ENCODE measurements around the gene RAB11FIP4.

- TF ChIP-seq, protein P1, sequence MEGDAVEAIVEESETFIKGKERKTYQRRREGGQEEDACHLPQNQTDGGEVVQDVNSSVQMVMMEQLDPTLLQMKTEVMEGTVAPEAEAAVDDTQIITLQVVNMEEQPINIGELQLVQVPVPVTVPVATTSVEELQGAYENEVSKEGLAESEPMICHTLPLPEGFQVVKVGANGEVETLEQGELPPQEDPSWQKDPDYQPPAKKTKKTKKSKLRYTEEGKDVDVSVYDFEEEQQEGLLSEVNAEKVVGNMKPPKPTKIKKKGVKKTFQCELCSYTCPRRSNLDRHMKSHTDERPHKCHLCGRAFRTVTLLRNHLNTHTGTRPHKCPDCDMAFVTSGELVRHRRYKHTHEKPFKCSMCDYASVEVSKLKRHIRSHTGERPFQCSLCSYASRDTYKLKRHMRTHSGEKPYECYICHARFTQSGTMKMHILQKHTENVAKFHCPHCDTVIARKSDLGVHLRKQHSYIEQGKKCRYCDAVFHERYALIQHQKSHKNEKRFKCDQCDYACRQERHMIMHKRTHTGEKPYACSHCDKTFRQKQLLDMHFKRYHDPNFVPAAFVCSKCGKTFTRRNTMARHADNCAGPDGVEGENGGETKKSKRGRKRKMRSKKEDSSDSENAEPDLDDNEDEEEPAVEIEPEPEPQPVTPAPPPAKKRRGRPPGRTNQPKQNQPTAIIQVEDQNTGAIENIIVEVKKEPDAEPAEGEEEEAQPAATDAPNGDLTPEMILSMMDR (IDR thresholded peaks at IDR 0.05), result no peak
- TF ChIP-seq POLR2A (IDR thresholded peaks at IDR 0.05), result no peak
These were observed 76.2 kb downstream of the RAB11FIP4 start for GRCh38 chr17:31467502-31468256.

Data from prostate gland (tissue), 2 donors.